Upper lobe of left lung (tissue), 4 donors: Measurements from ENCODE around the gene IQCF6.

ENCODE experiments used
- EP300 ChIP-seq, 4 donors: sonication (generic); formaldehyde crosslinking; IDR thresholded peaks; one replicate each; pipeline ENCODE4 v1.5.1; 2017; ENCODE audit warnings: antibody characterized with exemption in 4 of 4, control low read depth in 2 of 4
- POLR2A ChIP-seq, 4 donors: fragments of 450-650 bp; IDR thresholded peaks; one replicate each; pipeline ENCODE4 v1.5.1; 2016 to 2017; ENCODE audit warnings: antibody characterized with exemption in 4 of 4, mild to moderate bottlenecking in 2 of 4
- POLR2AphosphoS5 ChIP-seq, 2 donors: sonication (generic); formaldehyde crosslinking; IDR thresholded peaks; one replicate each; pipeline ENCODE4 v1.5.1; 2017; ENCODE audit warnings: antibody characterized with exemption in 2 of 2
- TF ChIP-seq, protein P1 (sequence below), 6 experiments: fragments of 450-650 bp in 4 of 6; fragments of 200-600 bp in 2 of 6; sonication (generic) in 2 of 6; IDR thresholded peaks; one replicate each; pipeline ENCODE4 v1.5.1; 2016 to 2019; ENCODE audit warnings: antibody characterized with exemption in 6 of 6

GRCh38 chr3:51794206-51794605, 15.2 kb upstream of the IQCF6 start:
- TF ChIP-seq, protein P1, sequence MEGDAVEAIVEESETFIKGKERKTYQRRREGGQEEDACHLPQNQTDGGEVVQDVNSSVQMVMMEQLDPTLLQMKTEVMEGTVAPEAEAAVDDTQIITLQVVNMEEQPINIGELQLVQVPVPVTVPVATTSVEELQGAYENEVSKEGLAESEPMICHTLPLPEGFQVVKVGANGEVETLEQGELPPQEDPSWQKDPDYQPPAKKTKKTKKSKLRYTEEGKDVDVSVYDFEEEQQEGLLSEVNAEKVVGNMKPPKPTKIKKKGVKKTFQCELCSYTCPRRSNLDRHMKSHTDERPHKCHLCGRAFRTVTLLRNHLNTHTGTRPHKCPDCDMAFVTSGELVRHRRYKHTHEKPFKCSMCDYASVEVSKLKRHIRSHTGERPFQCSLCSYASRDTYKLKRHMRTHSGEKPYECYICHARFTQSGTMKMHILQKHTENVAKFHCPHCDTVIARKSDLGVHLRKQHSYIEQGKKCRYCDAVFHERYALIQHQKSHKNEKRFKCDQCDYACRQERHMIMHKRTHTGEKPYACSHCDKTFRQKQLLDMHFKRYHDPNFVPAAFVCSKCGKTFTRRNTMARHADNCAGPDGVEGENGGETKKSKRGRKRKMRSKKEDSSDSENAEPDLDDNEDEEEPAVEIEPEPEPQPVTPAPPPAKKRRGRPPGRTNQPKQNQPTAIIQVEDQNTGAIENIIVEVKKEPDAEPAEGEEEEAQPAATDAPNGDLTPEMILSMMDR (IDR thresholded peaks at IDR 0.05), result no peak
- no peak for TF ChIP-seq POLR2A (IDR thresholded peaks at IDR 0.05)
- TF ChIP-seq EP300 (IDR thresholded peaks at IDR 0.05), result no peak
- TF ChIP-seq POLR2AphosphoS5 (IDR thresholded peaks at IDR 0.05), result no peak
